OCI-LY7 (cell line): ENCODE measurements around the gene DNAH3. TPM values are rescaled to one million over a fixed set of nuclear protein-coding genes. Genes with fewer than 3 reads are reported as not detected.
"Not testable (repeated sequence)": the region's sequence is repeated elsewhere in the genome, so short reads cannot be mapped to it uniquely, and the experiment has no call there.

ENCODE experiments used
- BruUV-seq: library from RNA; stranded (reverse); fragments of 400-500 nt; replicated peaks from 2 replicates; lab custom pipeline; 2021; lab: Mats Ljungman, UMichigan
- CTCF ChIA-PET: fragments of 300-600 bp; sonication (Branson Sonifier 250); formaldehyde crosslinking; loops from one replicate; lab custom pipeline; 2022; ENCODE audit warnings: antibody characterized with exemption; ENCODE audit not compliant: unreplicated experiment; lab: Charles Lee
- POLR2A ChIA-PET: fragments of 300-600 bp; sonication (Branson Sonifier 250); formaldehyde crosslinking; loops from one replicate; lab custom pipeline; 2022; ENCODE audit warnings: antibody characterized with exemption; lab: Charles Lee
- DNase-seq: peaks from one replicate; pipeline ENCODE4 v3.0.0-alpha.2; 2015; ENCODE audit warnings: low spot score
- H2AFZ ChIP-seq: fragments of 200-600 bp; sonication (generic), shearing (Covaris generic); 2 replicates; pipeline ENCODE4 v1.6.1; 2014; ENCODE audit warnings: mild to moderate bottlenecking, antibody characterized with exemption, low read length, moderate library complexity
- H3K27ac ChIP-seq: fragments of 200-600 bp; sonication (generic); 2 replicates; pipeline ENCODE4 v1.5.1; 2014; ENCODE audit warnings: mixed run types, low read depth, mild to moderate bottlenecking, moderate library complexity, low read length, inconsistent platforms; ENCODE audit not compliant: poor library complexity, severe bottlenecking
- H3K36me3 ChIP-seq: fragments of 200-600 bp; sonication (generic); 2 replicates; pipeline ENCODE4 v1.6.1; 2014; ENCODE audit warnings: mild to moderate bottlenecking, antibody characterized with exemption, low read length, moderate library complexity, mixed read lengths; ENCODE audit not compliant: insufficient read depth
- H3K4me1 ChIP-seq: fragments of 200-600 bp; sonication (generic); 2 replicates; pipeline ENCODE4 v1.5.1; 2014; ENCODE audit warnings: mild to moderate bottlenecking, low read length; ENCODE audit not compliant: insufficient read depth, poor library complexity, severe bottlenecking
- H3K4me2 ChIP-seq: fragments of 200-600 bp; sonication (generic); 2 replicates; pipeline ENCODE4 v1.6.1; 2014; ENCODE audit warnings: mild to moderate bottlenecking, low read length
- H3K4me3 ChIP-seq: fragments of 200-600 bp; sonication (generic); 2 replicates; pipeline ENCODE4 v1.5.1; 2014; ENCODE audit warnings: mild to moderate bottlenecking, low read depth, low read length; ENCODE audit not compliant: poor library complexity, severe bottlenecking
- H3K79me2 ChIP-seq: fragments of 200-600 bp; sonication (generic); 2 replicates; pipeline ENCODE4 v1.6.1; 2016; ENCODE audit warnings: low read depth, mild to moderate bottlenecking, low read length, moderate library complexity, mixed read lengths; ENCODE audit not compliant: insufficient read depth
- H3K9me2 ChIP-seq: fragments of 200-600 bp; sonication (generic); 2 replicates; pipeline ENCODE4 v1.6.1; 2016; ENCODE audit warnings: mild to moderate bottlenecking, low read length, mixed read lengths; ENCODE audit not compliant: insufficient read depth
- H3K9me3 ChIP-seq: fragments of 200-600 bp; sonication (generic); 2 replicates; pipeline ENCODE4 v1.6.1; 2014; ENCODE audit warnings: mild to moderate bottlenecking, mixed run types, low read length, mixed read lengths
- H4K20me1 ChIP-seq: fragments of 200-600 bp; sonication (generic); 2 replicates; pipeline ENCODE4 v1.6.1; 2014; ENCODE audit warnings: mild to moderate bottlenecking, antibody characterized with exemption, low read length, moderate library complexity, mixed read lengths; ENCODE audit not compliant: insufficient read depth
- EZH2phosphoT487 ChIP-seq: fragments of 200-600 bp; sonication (generic); IDR thresholded peaks from 2 replicates; pipeline ENCODE4 v1.6.1; 2018; ENCODE audit warnings: low read depth, borderline replicate concordance, mild to moderate bottlenecking, mixed run types, antibody characterized with exemption, low read length, moderate library complexity, mixed read lengths
- intact Hi-C: fragments of 100-400 bp; cut with micrococcal nuclease; formaldehyde crosslinking; loops from one replicate; pipeline ENCODE4 v1.10.0; 2022; ENCODE audit not compliant: unreplicated experiment
- total RNA-seq, 2 experiments: library from RNA; depleted of rRNA in 1 of 2; stranded (reverse); fragments of >200 nt in 1 of 2; shearing (Covaris generic) in 1 of 2; gene quantifications; 2 replicates each; pipeline ENCODE4 v1.2.3, GENCODE V29; 2014 to 2022
- TF ChIP-seq, protein P1 (sequence below): fragments of 200-600 bp; sonication (generic); conservative IDR thresholded peaks from 2 replicates; pipeline ENCODE4 v1.5.1; 2014; ENCODE audit warnings: mild to moderate bottlenecking, antibody characterized with exemption, low read length, moderate library complexity, mixed read lengths

The DNAH3 gene
- total RNA-seq, 2 experiments from 2014 or later: not detected

GRCh38 chr16:21060027-21060510 is 90.6 kb downstream of the DNAH3 start:
- no peak for TF ChIP-seq EZH2phosphoT487
- TF ChIP-seq, protein P1, sequence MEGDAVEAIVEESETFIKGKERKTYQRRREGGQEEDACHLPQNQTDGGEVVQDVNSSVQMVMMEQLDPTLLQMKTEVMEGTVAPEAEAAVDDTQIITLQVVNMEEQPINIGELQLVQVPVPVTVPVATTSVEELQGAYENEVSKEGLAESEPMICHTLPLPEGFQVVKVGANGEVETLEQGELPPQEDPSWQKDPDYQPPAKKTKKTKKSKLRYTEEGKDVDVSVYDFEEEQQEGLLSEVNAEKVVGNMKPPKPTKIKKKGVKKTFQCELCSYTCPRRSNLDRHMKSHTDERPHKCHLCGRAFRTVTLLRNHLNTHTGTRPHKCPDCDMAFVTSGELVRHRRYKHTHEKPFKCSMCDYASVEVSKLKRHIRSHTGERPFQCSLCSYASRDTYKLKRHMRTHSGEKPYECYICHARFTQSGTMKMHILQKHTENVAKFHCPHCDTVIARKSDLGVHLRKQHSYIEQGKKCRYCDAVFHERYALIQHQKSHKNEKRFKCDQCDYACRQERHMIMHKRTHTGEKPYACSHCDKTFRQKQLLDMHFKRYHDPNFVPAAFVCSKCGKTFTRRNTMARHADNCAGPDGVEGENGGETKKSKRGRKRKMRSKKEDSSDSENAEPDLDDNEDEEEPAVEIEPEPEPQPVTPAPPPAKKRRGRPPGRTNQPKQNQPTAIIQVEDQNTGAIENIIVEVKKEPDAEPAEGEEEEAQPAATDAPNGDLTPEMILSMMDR: no peak
- CTCF ChIA-PET: no interaction called here

DNA sequence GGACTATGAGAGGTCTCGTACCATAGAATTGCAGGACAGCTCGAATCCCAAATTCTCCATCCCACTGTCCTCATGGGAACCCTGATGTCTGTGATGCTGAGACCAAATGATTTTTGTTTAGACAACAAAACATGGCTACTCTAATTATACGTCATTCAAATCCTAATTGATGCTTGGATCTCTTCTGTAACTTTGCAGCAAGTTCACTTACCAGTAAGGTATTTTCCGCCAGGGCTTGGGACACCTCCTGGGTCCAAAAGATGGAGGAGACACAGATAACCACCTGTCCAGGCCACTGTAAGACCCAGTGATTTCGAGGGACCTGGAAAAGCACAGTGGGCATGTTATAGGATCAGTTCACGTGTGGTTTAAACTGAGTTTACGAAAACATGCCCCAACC is 92.8 kb downstream of the DNAH3 start:
- intact Hi-C loops: no loop called here
- Histone ChIP-seq H3K4me2 (no peak overlapping the region), H3K9me3 (no peaks in the 10 kb centered on the region), H3K4me3 (no peak overlapping the region), H2AFZ (no peak overlapping the region), H3K36me3 (no peaks in the 10 kb centered on the region), H4K20me1 (no peaks in the 10 kb centered on the region), H3K79me2 (no peaks in the 10 kb centered on the region), H3K27ac (no peak overlapping the region), H3K9me2 (no peaks in the 10 kb centered on the region), H3K4me1 (no peaks in the 10 kb centered on the region)
- ChIA-PET CTCF (no interaction called here), POLR2A (interaction anchor here (1.1 kb wide), 1 partner anchor 40 kb away, joined by 3 read pairs; no protein-coding TSS in a partner anchor)
- no TSS peak for BruUV-seq
- TF ChIP-seq EZH2phosphoT487: no peak
- TF ChIP-seq, protein P1: no peak
- DNase-seq: no peak

More at GRCh38 chr16:21060027-21060510, 90.6 kb downstream of the DNAH3 start:
- intact Hi-C loops: no loop called here
- no peak overlapping the region for H3K4me2 ChIP-seq
- no peak overlapping the region for H3K27ac ChIP-seq
- H3K4me3 ChIP-seq: no peak overlapping the region
- no peaks in the 10 kb centered on the region for H3K4me1 ChIP-seq
- DNase-seq: no peak
- POLR2A ChIA-PET: interaction anchor here (0.5 to 0.6 kb wide), 2 partner anchors 131 to 221 kb away, joined by 3 to 4 read pairs; no protein-coding TSS in a partner anchor
- no peaks in the 10 kb centered on the region for H3K9me2 ChIP-seq
- H3K79me2 ChIP-seq: no peaks in the 10 kb centered on the region
- H3K36me3 ChIP-seq: no peaks in the 10 kb centered on the region
- no peaks in the 10 kb centered on the region for H3K9me3 ChIP-seq
- H2AFZ ChIP-seq: no peak overlapping the region
- H4K20me1 ChIP-seq: no peaks in the 10 kb centered on the region
- no TSS peak for BruUV-seq

DNA sequence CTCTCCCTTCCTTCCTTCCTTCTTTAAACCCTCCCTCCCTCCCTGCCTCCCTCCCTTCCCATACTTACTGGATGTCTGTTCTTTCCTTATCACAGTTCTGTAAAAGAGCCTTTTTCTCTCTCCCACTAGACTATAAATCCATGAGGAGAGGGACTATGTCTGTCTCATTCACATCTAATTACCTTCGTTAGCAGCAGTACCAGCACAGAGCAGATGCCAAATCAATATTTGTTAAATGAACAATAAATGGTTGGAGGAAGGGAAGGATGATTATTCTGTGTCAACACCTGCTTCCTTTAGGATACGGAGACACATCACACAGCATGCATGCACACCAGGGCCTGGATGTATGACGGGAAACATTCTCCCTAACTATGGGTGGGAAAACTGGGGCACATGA is 94.2 kb downstream of the DNAH3 start:
- H3K27ac ChIP-seq: no peak overlapping the region
- no peaks in the 10 kb centered on the region for H4K20me1 ChIP-seq
- H3K9me3 ChIP-seq: no peaks in the 10 kb centered on the region
- no peaks in the 10 kb centered on the region for H3K4me1 ChIP-seq
- no peaks in the 10 kb centered on the region for H3K9me2 ChIP-seq
- ChIA-PET CTCF (no interaction called here), POLR2A (no interaction called here)
- H2AFZ ChIP-seq: no peak overlapping the region
- H3K4me3 ChIP-seq: no peak overlapping the region
- no peaks in the 10 kb centered on the region for H3K36me3 ChIP-seq
- BruUV-seq: no TSS peak
- TF ChIP-seq EZH2phosphoT487: no peak
- TF ChIP-seq, protein P1: no peak
- H3K79me2 ChIP-seq: no peaks in the 10 kb centered on the region
- intact Hi-C loops: no loop called here
- no peak overlapping the region for H3K4me2 ChIP-seq
- no peak for DNase-seq

- H4K20me1 ChIP-seq, DNase-seq, H3K4me2 ChIP-seq, H3K9me2 ChIP-seq, H3K79me2 ChIP-seq, H3K27ac ChIP-seq, H3K9me3 ChIP-seq, H2AFZ ChIP-seq, H3K36me3 ChIP-seq, H3K4me3 ChIP-seq, H3K4me1 ChIP-seq, BruUV-seq, POLR2A ChIA-PET, intact Hi-C loops, CTCF ChIA-PET: not testable (repeated sequence)
Observed at GRCh38 chr16:21055738-21056137, 94.9 kb downstream of the DNAH3 start.
